Measurements from ENCODE around the gene ALPI. TPM values are rescaled to one million over a fixed set of nuclear protein-coding genes. Genes with fewer than 3 reads are reported as not detected.

The ALPI gene
- total and polyA plus RNA-seq, 9 of the 15 experiments (the other 6 are each of a cell fraction or from before 2014, with no cell fraction given) = not detected

DNA sequence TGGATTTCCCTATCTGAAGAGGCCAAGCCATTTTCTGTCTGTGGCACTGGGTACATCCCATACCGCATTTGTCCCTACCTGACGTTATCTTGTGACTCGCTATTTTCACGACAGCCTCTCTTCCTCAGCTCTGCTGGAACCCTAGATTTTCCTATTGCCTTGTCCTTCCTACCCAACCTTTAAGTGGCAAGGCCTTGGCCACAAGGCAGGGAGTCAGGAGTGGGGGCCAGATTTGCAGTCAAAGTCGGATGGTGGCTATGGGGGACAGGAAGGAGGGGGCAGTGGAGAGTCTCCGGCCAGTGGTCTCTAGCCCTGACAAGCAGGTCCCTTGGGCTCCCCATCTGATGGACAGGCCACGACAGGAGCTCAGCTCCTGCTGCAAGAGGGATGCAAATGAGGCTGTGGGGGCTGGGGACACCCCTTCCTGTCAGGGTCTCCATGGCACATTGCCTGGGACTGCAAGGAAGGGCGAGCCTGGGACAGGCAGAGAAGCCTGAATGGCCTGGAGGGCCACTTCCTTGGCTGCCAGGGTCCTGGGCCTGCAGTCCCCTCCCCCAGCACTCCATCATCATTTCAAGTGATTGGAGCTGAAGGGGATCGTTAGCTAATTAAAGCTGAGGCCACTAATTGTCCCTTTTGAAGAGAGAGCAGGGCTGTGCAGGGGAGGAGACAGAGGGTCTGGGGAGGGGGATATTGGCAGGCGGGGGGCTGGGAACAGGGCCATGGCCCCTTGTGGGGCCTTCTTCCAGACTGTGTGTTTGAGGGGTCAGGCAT, 37.9 kb downstream of the ALPI start:
- H3K9ac ChIP-seq (ENCODE audit: insufficient read depth in 1 of 2, low read depth in 2 of 2, low read length in 2 of 2) = no peak overlapping the region
- in situ Hi-C loops (cut with MboI) = no loop called here
- POLR2A ChIA-PET = interaction anchor here (0.7 to 1.2 kb wide), 2 partner anchors 16 to 65 kb away, joined by 3 read pairs; no protein-coding TSS in a partner anchor
- DNase-seq (ENCODE audit: extremely low read depth in 1 of 4, low spot score in 3 of 4) = no peak
- no peaks in the 10 kb centered on the region for H3K36me3 ChIP-seq (ENCODE audit: control insufficient read depth, insufficient read depth, low read length)
- H3K4me2 ChIP-seq (ENCODE audit: insufficient read depth, low read length) = no peak overlapping the region
- H2AFZ ChIP-seq (ENCODE audit: low read depth, low read length) = no peak overlapping the region
- H4K20me1 ChIP-seq (replicated peaks; ENCODE audit: control insufficient read depth, insufficient read depth, low read length) = no peaks in the 10 kb centered on the region
- intact Hi-C loops (cut with micrococcal nuclease) = no loop called here
- CTCF ChIA-PET (ENCODE audit: low intra/inter-chr PET ratio) = no interaction called here
- H3K79me2 ChIP-seq (ENCODE audit: control insufficient read depth, insufficient read depth, low read length) = no peaks in the 10 kb centered on the region
- ATAC-seq = no peak
- BruUV-seq (replicated peaks) = no TSS peak
- H3K27ac ChIP-seq (ENCODE audit: extremely low read depth, low read depth, low read length) = no peak overlapping the region
- TF ChIP-seq FOXA3 (CRISPR knock-in tag; conservative IDR thresholded peaks at IDR 0.05 in 1 of 2, IDR thresholded peaks at IDR 0.05 in 1 of 2) (no peak), POLR2AphosphoS2 (IDR thresholded peaks at IDR 0.05; ENCODE audit: low read length) (no peak), KLF10 (CRISPR knock-in tag; IDR thresholded peaks at IDR 0.05) (no peak), ATF1 (CRISPR knock-in tag; IDR thresholded peaks at IDR 0.05) (no peak), ATF1 (tag; IDR thresholded peaks at IDR 0.05) (no peak), NR2C2 (CRISPR knock-in tag; IDR thresholded peaks at IDR 0.05) (no peak), NR2C2 (tag; IDR thresholded peaks at IDR 0.05) (no peak)
- 2% methylated on average over 8 of the region's 10 CpGs for WGBS (ENCODE audit: insufficient coverage, low coverage, missing lambda C conversion rate)
- H3K27me3 ChIP-seq (ENCODE audit: control insufficient read depth in 2 of 2, insufficient read depth in 2 of 2, low read length in 2 of 2) = peaks cover 0 to 39% of the 10 kb centered on the region in 2 experiments; a peak in 2 of 5 replicates
- no peak for FAIRE-seq
- no peak overlapping the region for H3K4me3 ChIP-seq
- H3K9me1 ChIP-seq (ENCODE audit: control insufficient read depth, insufficient read depth, low read length) = no peaks in the 10 kb centered on the region
- H3K4me1 ChIP-seq (replicated peaks in 1 of 2; ENCODE audit: control insufficient read depth in 2 of 2, insufficient read depth in 2 of 2, low read length in 2 of 2) = no peaks in the 10 kb centered on the region
- no peaks in the 10 kb centered on the region for H3K9me3 ChIP-seq (replicated peaks; ENCODE audit: control insufficient read depth, insufficient read depth, low read depth, low read length)

Data from K562 (cell line).